ENCODE results near the gene PTPRD.

GRCh38 chr9:8880060-8880459 is 1732.7 kb downstream of the PTPRD start:
- TF ChIP-seq, protein P1, sequence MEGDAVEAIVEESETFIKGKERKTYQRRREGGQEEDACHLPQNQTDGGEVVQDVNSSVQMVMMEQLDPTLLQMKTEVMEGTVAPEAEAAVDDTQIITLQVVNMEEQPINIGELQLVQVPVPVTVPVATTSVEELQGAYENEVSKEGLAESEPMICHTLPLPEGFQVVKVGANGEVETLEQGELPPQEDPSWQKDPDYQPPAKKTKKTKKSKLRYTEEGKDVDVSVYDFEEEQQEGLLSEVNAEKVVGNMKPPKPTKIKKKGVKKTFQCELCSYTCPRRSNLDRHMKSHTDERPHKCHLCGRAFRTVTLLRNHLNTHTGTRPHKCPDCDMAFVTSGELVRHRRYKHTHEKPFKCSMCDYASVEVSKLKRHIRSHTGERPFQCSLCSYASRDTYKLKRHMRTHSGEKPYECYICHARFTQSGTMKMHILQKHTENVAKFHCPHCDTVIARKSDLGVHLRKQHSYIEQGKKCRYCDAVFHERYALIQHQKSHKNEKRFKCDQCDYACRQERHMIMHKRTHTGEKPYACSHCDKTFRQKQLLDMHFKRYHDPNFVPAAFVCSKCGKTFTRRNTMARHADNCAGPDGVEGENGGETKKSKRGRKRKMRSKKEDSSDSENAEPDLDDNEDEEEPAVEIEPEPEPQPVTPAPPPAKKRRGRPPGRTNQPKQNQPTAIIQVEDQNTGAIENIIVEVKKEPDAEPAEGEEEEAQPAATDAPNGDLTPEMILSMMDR (IDR thresholded peaks at IDR 0.05 in 2 of 3, conservative IDR thresholded peaks at IDR 0.05 in 1 of 3; ENCODE audit: insufficient read depth in 2 of 3, low read depth in 1 of 3, low read length in 3 of 3) = no peak
- TF ChIP-seq RFX5 (IDR thresholded peaks at IDR 0.05; ENCODE audit: low read depth, low read length) = no peak
- TF ChIP-seq SP1 (CRISPR knock-in tag; IDR thresholded peaks at IDR 0.05) = no peak
- no peak for TF ChIP-seq RCOR1 (IDR thresholded peaks at IDR 0.05; ENCODE audit: borderline replicate concordance in 1 of 2, low read depth in 2 of 2, low read length in 2 of 2)
